ENCODE measurements around the gene BCOR.
A peak's percentile ranks its signal among the peaks of the same experiment; 100 is the strongest.

BCOR gene

GRCh38 chrX:40083120-40083978, 14.4 kb downstream of the BCOR start:
- no peak for DNase-seq

GRCh38 chrX:40082447-40083119, 15.2 kb downstream of the BCOR start:
- no peak for DNase-seq

- DNase-seq, result no peak
These were observed 16.1 kb downstream of the BCOR start for GRCh38 chrX:40081679-40082068.

GRCh38 chrX:40080894-40081678, 16.7 kb downstream of the BCOR start:
- DNase-seq, result no peak

- no peak for DNase-seq
These were observed 18.2 kb downstream of the BCOR start for GRCh38 chrX:40079572-40079971.

GRCh38 chrX:40078489-40079227, 19.1 kb downstream of the BCOR start:
- DNase-seq, result no peak

GRCh38 chrX:40077906-40078305, 19.9 kb downstream of the BCOR start:
- no peak for DNase-seq

- no peak for DNase-seq
These were observed 20.8 kb downstream of the BCOR start for GRCh38 chrX:40076750-40077575.

- no peak for DNase-seq
These were observed 22.8 kb downstream of the BCOR start for GRCh38 chrX:40074959-40075332.

GRCh38 chrX:40074080-40074958, 23.4 kb downstream of the BCOR start:
- DNase-seq, result no peak

GRCh38 chrX:40073439-40074054, 24.2 kb downstream of the BCOR start:
- no peak for DNase-seq

- no peak for DNase-seq
These were observed 25.5 kb downstream of the BCOR start for GRCh38 chrX:40072246-40072645.

- no peak for DNase-seq
These were observed 29.7 kb downstream of the BCOR start for GRCh38 chrX:40068048-40068447.

GRCh38 chrX:40066700-40067099, 31.1 kb downstream of the BCOR start:
- DNase-seq, result no peak

GRCh38 chrX:40065296-40066046, 32.3 kb downstream of the BCOR start:
- DNase-seq, result no peak

GRCh38 chrX:40064055-40064597, 33.6 kb downstream of the BCOR start:
- DNase-seq, result no peak

- DNase-seq, result no peak
These were observed 34.2 kb downstream of the BCOR start for GRCh38 chrX:40063555-40063954.

GRCh38 chrX:40062525-40063155, 35.1 kb downstream of the BCOR start:
- DNase-seq, result peak; percentile 50
